H1 (cell line): Measurements from ENCODE around the gene SERINC5. TPM values are rescaled to one million over a fixed set of nuclear protein-coding genes. Genes with fewer than 3 reads are reported as not detected.
"Not testable (repeated sequence)": the region's sequence is repeated elsewhere in the genome, so short reads cannot be mapped to it uniquely, and the experiment has no call there.

Source experiments
- CTCF ChIA-PET: fragments of 300-600 bp; sonication (Branson Sonifier 250); formaldehyde crosslinking; loops from one replicate; lab custom pipeline; 2021; ENCODE audit not compliant: partially characterized antibody; lab: Charles Lee
- POLR2A ChIA-PET: fragments of 300-600 bp; sonication (Branson Sonifier 250); formaldehyde crosslinking; loops from one replicate; lab custom pipeline; 2021; ENCODE audit warnings: inconsistent platforms; ENCODE audit not compliant: partially characterized antibody; lab: Charles Lee
- DNase-seq, 2 experiments: peaks; one replicate each; pipeline versions ENCODE4 v3.0.0 to v3.0.0-alpha.2; 2010 to 2022; ENCODE audit warnings: low spot score in 2 of 2, low read depth in 1 of 2, mixed read lengths in 1 of 2
- FAIRE-seq: peaks from 2 replicates; lab custom pipeline; 2011; peaks lifted over from hg19 to GRCh38; lab: Jason Lieb, UNC
- H2AFZ ChIP-seq: 2 replicates; pipeline ENCODE4 v1.8.1; 2012; ENCODE audit warnings: low read length, inconsistent platforms
- H2AK5ac ChIP-seq: 2 replicates; pipeline ENCODE4 v1.6.1; 2013; ENCODE audit warnings: low read depth, low read length
- H2BK120ac ChIP-seq: replicated peaks from 2 replicates; pipeline ENCODE3; 2013; ENCODE audit warnings: low read depth, low read length, inconsistent platforms
- H2BK12ac ChIP-seq: 2 replicates; pipeline ENCODE4 v1.6.1; 2013; ENCODE audit warnings: low read depth, low read length
- H2BK15ac ChIP-seq: 2 replicates; pipeline ENCODE4 v1.6.1; 2013; ENCODE audit warnings: low read length
- H2BK20ac ChIP-seq: 2 replicates; pipeline ENCODE4 v1.6.1; 2013; ENCODE audit warnings: low read length
- H2BK5ac ChIP-seq: 2 replicates; pipeline ENCODE4 v1.6.1; 2013; ENCODE audit warnings: low read depth, low read length
- H3K14ac ChIP-seq: 2 replicates; pipeline ENCODE4 v1.6.1; 2013; ENCODE audit warnings: inconsistent platforms; ENCODE audit not compliant: insufficient read length
- H3K18ac ChIP-seq: 2 replicates; pipeline ENCODE4 v1.6.1; 2013; ENCODE audit warnings: low read length; ENCODE audit errors: extremely low read depth
- H3K23ac ChIP-seq: 2 replicates; pipeline ENCODE4 v1.6.1; 2013; ENCODE audit warnings: inconsistent platforms; ENCODE audit not compliant: insufficient read length
- H3K23me2 ChIP-seq: 2 replicates; pipeline ENCODE4 v1.6.1; 2013; ENCODE audit warnings: low read depth, low read length
- H3K27ac ChIP-seq: 2 replicates; pipeline ENCODE4 v1.6.1; 2011; ENCODE audit warnings: low read depth, low read length, inconsistent platforms
- H3K27me3 ChIP-seq, 4 experiments: replicated peaks in 1 of 4; 1 replicate in 1 of 4; 2 replicates in 3 of 4; pipeline versions ENCODE4 v1.6.1 to v1.8.1; 2011 to 2013; ENCODE audit warnings: low read length in 3 of 4, mild to moderate bottlenecking in 3 of 4, inconsistent platforms in 2 of 4, mixed read lengths in 2 of 4, moderate library complexity in 1 of 4; ENCODE audit not compliant: control insufficient read depth in 3 of 4, insufficient read depth in 3 of 4; ENCODE audit errors: extremely low read depth in 1 of 4
- H3K36me3 ChIP-seq, 4 experiments: 2 replicates each; pipeline versions ENCODE4 v1.6.1 to v1.8.1; 2011 to 2013; ENCODE audit warnings: mild to moderate bottlenecking in 4 of 4, low read length in 3 of 4, moderate library complexity in 2 of 4, control low read depth in 1 of 4, inconsistent platforms in 1 of 4; ENCODE audit not compliant: insufficient read depth in 4 of 4, control insufficient read depth in 2 of 4
- H3K4ac ChIP-seq: replicated peaks from 2 replicates; pipeline ENCODE3; 2013; ENCODE audit warnings: low read length, low read depth, mixed read lengths, inconsistent platforms; ENCODE audit not compliant: insufficient read length
- H3K4me1 ChIP-seq, 4 experiments: replicated peaks in 1 of 4; 1 replicate in 1 of 4; 2 replicates in 3 of 4; pipeline versions ENCODE4 v1.6.1 to v1.8.1; 2011 to 2013; ENCODE audit warnings: low read length in 3 of 4, inconsistent platforms in 2 of 4, mixed read lengths in 1 of 4; ENCODE audit not compliant: insufficient read depth in 4 of 4, control insufficient read depth in 3 of 4
- H3K4me2 ChIP-seq, 2 experiments: 2 replicates each; pipeline versions ENCODE4 v1.6.1 to v1.8.1; 2011 to 2013; ENCODE audit warnings: low read depth in 2 of 2, low read length in 2 of 2, control low read depth in 1 of 2, inconsistent platforms in 1 of 2, mild to moderate bottlenecking in 1 of 2; ENCODE audit not compliant: insufficient read depth in 1 of 2
- H3K4me3 ChIP-seq, 4 experiments: fragments of 200-600, 300-600 bp in 1 of 4; sonication (generic), shearing (Covaris generic), sonication (Bioruptor Twin) in 1 of 4; 2 replicates each; pipeline versions ENCODE4 v1.5.1 to v1.8.1; 2011 to 2016; ENCODE audit warnings: low read length in 4 of 4, low read depth in 3 of 4, control low read depth in 2 of 4, inconsistent platforms in 2 of 4, mild to moderate bottlenecking in 2 of 4, mixed read lengths in 1 of 4, moderate library complexity in 1 of 4; ENCODE audit not compliant: insufficient read depth in 2 of 4; ENCODE audit errors: extremely low read depth in 1 of 4
- H3K56ac ChIP-seq: replicated peaks from 2 replicates; pipeline ENCODE3; 2013; ENCODE audit warnings: low read depth, mild to moderate bottlenecking, mixed read lengths, low read length, inconsistent platforms; ENCODE audit not compliant: insufficient read length
- H3K79me1 ChIP-seq: 2 replicates; pipeline ENCODE4 v1.6.1; 2013; ENCODE audit warnings: low read depth, low read length, control low read depth
- H3K79me2 ChIP-seq, 2 experiments: 2 replicates each; pipeline versions ENCODE4 v1.6.1 to v1.8.1; 2012 to 2013; ENCODE audit warnings: low read length in 2 of 2, mild to moderate bottlenecking in 2 of 2, inconsistent platforms in 1 of 2; ENCODE audit not compliant: insufficient read depth in 2 of 2, control insufficient read depth in 1 of 2
- H3K9ac ChIP-seq, 4 experiments: replicated peaks in 1 of 4; 1 replicate in 1 of 4; 2 replicates in 3 of 4; pipeline versions ENCODE4 v1.6.1 to v1.8.1; 2011 to 2013; ENCODE audit warnings: low read depth in 3 of 4, low read length in 3 of 4, control low read depth in 2 of 4, mild to moderate bottlenecking in 2 of 4, moderate library complexity in 2 of 4, inconsistent platforms in 1 of 4; ENCODE audit errors: extremely low read depth in 1 of 4
- H3K9me3 ChIP-seq, 2 experiments: 2 replicates each; pipeline versions ENCODE4 v1.6.1 to v1.8.1; 2012 to 2013; ENCODE audit warnings: mild to moderate bottlenecking in 2 of 2, moderate library complexity in 2 of 2, control low read depth in 1 of 2, inconsistent platforms in 1 of 2, low read depth in 1 of 2, low read length in 1 of 2, mixed read lengths in 1 of 2; ENCODE audit not compliant: insufficient read depth in 2 of 2
- H4K20me1 ChIP-seq, 2 experiments: replicated peaks in 1 of 2; 2 replicates each; pipeline versions ENCODE3 to v1.8.1; 2011 to 2013; ENCODE audit warnings: inconsistent platforms in 2 of 2, low read length in 2 of 2, mild to moderate bottlenecking in 1 of 2; ENCODE audit not compliant: insufficient read depth in 2 of 2, control insufficient read depth in 1 of 2
- H4K5ac ChIP-seq: 2 replicates; pipeline ENCODE4 v1.6.1; 2013; ENCODE audit warnings: low read length, low read depth, mixed read lengths, inconsistent platforms; ENCODE audit not compliant: insufficient read length
- H4K8ac ChIP-seq: 2 replicates; pipeline ENCODE4 v1.8.0; 2013; ENCODE audit warnings: mild to moderate bottlenecking, moderate library complexity, low read length, inconsistent platforms; ENCODE audit not compliant: insufficient read depth; ENCODE audit errors: extremely low read depth
- H4K91ac ChIP-seq: replicated peaks from 2 replicates; pipeline ENCODE3; 2013; ENCODE audit warnings: low read length, mixed read lengths, inconsistent platforms; ENCODE audit not compliant: insufficient read length
- WGBS, 2 experiments: shearing (Covaris generic) in 1 of 2; methylation state at CpG; one replicate each; pipeline versions ENCODE4 v1.1.6 to v1.1.7; 2013 to 2015; ENCODE audit warnings: low lambda C conversion rate in 2 of 2, mixed read lengths in 2 of 2, inconsistent platforms in 1 of 2, low coverage in 1 of 2, missing lambda C conversion rate in 1 of 2; ENCODE audit not compliant: insufficient replicate concordance in 2 of 2, insufficient coverage in 1 of 2, insufficient read length in 1 of 2; ENCODE audit errors: extremely low coverage in 1 of 2, missing lambda C conversion rate in 1 of 2; 5-methylcytosine and 5-hydroxymethylcytosine counted together
- polyA plus RNA-seq, 7 experiments: library from polyadenylated mRNA; depleted of rRNA in 3 of 7; stranded (reverse) in 5 of 7; unstranded in 2 of 7; fragments of >200 nt in 5 of 7; fragments of 200-250 nt in 2 of 7; gene quantifications; 1 replicate in 5 of 7; 2 replicates in 1 of 7; 4 replicates in 1 of 7; pipeline versions ENCODE4 v1.2.1 to v1.2.3, GENCODE V29; 2011 to 2013; ENCODE audit warnings: missing spikeins in 2 of 7, mixed read lengths in 2 of 7
- total RNA-seq: library from RNA; stranded (reverse); fragmentation: NEBNext Ultra II Directional; extraction: Animal tissue kit (Norgen Biotek cat#: 25700); gene quantifications from 2 replicates; pipeline ENCODE4 v1.2.1, GENCODE V29; 2021

SERINC5 gene
- total and polyA plus RNA-seq, 2 of the 8 experiments (the other 6 are each of a cell fraction or from before 2014, with no cell fraction given), result 32.2 to 149 TPM

GRCh38 chr5:80270543-80270942 lies 14.7 kb upstream of the SERINC5 start:
- not testable (repeated sequence) for H3K27me3 ChIP-seq, H3K9ac ChIP-seq, H2BK15ac ChIP-seq, H3K27ac ChIP-seq, H3K79me1 ChIP-seq, H3K14ac ChIP-seq, H4K5ac ChIP-seq, H4K8ac ChIP-seq, FAIRE-seq, H2BK12ac ChIP-seq, H3K23me2 ChIP-seq, H4K20me1 ChIP-seq, H2BK20ac ChIP-seq, DNase-seq, H3K9me3 ChIP-seq, H3K23ac ChIP-seq, H3K4ac ChIP-seq, H2AK5ac ChIP-seq, H3K4me3 ChIP-seq, H2BK120ac ChIP-seq, H2AFZ ChIP-seq, H3K4me1 ChIP-seq, H3K4me2 ChIP-seq, H3K36me3 ChIP-seq, H3K56ac ChIP-seq, H3K18ac ChIP-seq, H4K91ac ChIP-seq, H2BK5ac ChIP-seq, H3K79me2 ChIP-seq
- CTCF ChIA-PET, result interaction anchor here (0.6 to 2.3 kb wide), 4 partner anchors 117 to 179 kb away, joined by 3 to 8 read pairs (median 6); no protein-coding TSS in a partner anchor
- WGBS, 2 experiments, result 97% methylated on average over 2 of the region's 2 CpGs; no CpG with 5 or more reads in 1 of the 2 experiments
- POLR2A ChIA-PET, result interaction anchor here (0.6 to 5.2 kb wide), 3 partner anchors 10 to 50 kb away, joined by 3 to 45 read pairs (median 4); partner anchors contain the start of gene SERINC5
